ENCODE data around the gene JAG2. TPM values are rescaled to one million over a fixed set of nuclear protein-coding genes. Genes with fewer than 3 reads are reported as not detected.

JAG2 gene
- total RNA-seq, 1 donor = 0.86 TPM

DNA sequence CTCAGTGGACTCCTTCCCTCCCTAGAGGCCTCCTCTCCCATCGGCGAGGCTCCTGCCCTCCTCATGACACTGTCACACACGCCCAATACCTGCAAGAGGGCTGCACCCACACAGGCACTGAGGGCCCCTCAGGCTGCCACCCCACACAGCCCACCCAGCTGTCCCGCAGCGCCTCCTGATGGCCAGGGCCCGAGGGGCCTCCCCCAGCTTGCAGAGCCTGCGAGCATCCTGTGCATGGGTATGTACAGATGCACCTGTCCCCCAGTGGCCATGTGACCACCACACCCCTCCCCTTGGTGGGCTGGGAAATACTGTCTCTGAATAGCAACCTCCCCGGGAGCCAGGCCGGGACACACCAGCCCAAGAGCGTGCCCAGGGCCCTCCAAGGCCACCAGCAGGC, 31.5 kb upstream of the JAG2 start:
- H3K4me3 ChIP-seq (ENCODE audit: low read depth, low read length) = no peak overlapping the region
- DNase-seq (ENCODE audit: low read depth) = no peak
- TF ChIP-seq, protein P1, sequence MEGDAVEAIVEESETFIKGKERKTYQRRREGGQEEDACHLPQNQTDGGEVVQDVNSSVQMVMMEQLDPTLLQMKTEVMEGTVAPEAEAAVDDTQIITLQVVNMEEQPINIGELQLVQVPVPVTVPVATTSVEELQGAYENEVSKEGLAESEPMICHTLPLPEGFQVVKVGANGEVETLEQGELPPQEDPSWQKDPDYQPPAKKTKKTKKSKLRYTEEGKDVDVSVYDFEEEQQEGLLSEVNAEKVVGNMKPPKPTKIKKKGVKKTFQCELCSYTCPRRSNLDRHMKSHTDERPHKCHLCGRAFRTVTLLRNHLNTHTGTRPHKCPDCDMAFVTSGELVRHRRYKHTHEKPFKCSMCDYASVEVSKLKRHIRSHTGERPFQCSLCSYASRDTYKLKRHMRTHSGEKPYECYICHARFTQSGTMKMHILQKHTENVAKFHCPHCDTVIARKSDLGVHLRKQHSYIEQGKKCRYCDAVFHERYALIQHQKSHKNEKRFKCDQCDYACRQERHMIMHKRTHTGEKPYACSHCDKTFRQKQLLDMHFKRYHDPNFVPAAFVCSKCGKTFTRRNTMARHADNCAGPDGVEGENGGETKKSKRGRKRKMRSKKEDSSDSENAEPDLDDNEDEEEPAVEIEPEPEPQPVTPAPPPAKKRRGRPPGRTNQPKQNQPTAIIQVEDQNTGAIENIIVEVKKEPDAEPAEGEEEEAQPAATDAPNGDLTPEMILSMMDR (IDR thresholded peaks at IDR 0.05; ENCODE audit: insufficient read depth, low read depth, low read length) = peak; percentile 2

DNA sequence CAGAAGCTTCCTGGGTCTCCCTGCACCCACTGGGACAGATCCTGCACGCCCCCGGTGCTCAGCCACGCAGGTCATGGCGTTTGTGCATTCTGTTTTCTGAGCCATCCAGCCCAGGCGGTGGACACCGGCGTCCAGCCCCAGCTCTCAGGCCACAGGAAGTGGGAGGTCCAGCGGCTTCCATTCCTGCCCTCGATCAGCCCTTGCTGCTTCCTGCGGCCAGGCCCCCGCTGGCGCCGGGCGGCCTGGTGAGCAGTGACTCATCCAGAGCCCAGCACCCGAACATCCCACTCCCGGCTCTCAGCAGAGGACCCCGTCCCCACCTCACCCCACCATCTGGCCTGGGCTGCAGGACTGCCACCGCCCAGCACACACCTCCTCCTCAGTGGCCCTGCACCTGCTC, 30.5 kb upstream of the JAG2 start:
- TF ChIP-seq, protein P1 (IDR thresholded peaks at IDR 0.05; ENCODE audit: insufficient read depth, low read depth, low read length) = no peak
- H3K4me3 ChIP-seq (ENCODE audit: low read depth, low read length) = no peak overlapping the region
- DNase-seq (ENCODE audit: low read depth) = peak; percentile 54

DNA sequence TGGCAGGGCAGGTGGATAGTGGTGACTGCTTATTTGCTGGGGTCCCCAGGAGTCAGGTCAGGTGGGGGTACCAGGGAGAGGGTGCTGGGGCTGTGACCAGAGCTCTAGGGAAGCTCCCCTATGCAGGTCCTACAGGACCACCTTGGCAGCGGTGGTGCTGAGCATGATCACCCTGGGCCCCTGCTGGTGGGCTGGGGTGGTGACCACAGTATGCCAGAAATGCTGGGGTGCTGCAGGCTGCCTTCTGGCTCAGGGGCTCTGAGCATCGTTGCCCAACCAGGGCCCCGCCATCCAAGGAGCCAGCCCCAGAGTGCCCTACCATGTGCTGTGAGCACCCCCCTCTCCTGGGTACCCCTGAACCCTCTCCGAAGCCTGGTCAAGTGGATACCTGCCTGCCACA, 30.0 kb upstream of the JAG2 start:
- H3K4me3 ChIP-seq (ENCODE audit: low read depth, low read length) = no peak overlapping the region
- no peak for DNase-seq (ENCODE audit: low read depth)
- TF ChIP-seq, protein P1 (IDR thresholded peaks at IDR 0.05; ENCODE audit: insufficient read depth, low read depth, low read length) = no peak

DNA sequence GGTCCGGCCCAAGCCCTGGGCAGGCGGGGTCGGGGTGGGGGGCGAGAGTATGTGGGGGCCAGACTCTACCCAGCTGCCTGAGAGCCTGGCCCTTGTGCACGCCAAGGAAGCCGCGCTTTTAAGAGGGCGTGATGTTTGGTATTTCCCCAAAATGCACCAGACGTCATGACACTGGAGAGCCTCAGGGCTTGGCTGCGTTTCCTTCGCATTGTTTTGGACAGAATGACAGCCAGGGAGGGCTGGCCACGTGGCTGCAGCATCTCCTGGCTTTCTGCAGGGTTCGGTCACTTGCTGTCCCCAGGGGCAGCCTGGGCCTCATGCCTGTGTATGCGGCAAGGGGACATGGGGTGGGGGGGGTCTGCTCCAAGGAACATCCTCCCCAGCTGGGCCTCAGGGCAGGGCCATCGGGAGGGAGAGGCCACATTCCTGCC, 28.6 kb upstream of the JAG2 start:
- peak; percentile 59 for DNase-seq (ENCODE audit: low read depth)
- no peak overlapping the region for H3K4me3 ChIP-seq (ENCODE audit: low read depth, low read length)
- TF ChIP-seq, protein P1 (IDR thresholded peaks at IDR 0.05; ENCODE audit: insufficient read depth, low read depth, low read length) = no peak

DNA sequence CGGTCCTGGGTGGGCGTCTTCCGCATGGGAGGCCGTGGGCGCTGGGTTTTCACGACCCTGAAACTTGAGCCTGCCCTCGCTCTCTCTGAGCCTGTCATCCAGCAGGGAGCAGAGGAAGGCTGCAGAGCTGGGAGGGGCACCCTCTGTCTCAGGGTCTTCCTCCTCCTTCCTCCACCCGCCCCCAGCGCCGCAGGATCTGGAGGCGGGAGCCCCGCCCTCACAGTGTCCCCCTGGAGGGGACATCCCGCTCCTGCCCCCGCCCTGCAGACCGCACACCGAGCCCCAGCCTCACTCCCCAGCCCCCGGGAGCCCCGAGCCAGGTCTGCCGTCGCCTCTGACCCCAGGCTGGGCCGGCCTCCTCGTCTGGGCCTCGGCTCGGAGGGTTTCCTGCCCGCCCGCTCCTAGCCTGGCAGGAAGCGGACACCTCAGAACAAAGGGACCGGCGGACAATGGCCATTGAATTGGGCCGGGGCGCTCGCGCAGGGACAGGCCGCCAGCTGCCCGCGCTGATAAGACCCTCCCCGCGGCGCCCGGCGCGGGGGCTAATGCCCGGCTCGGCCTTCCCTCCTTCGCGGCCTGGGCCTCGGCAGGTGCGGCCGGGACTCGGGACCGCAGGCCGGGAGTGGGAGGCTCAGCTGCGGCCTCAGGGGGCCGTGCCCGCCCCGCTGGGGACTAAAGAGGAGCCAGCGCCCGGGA, 27.8 kb upstream of the JAG2 start:
- H3K4me3 ChIP-seq (ENCODE audit: low read depth, low read length) = no peak overlapping the region
- TF ChIP-seq, protein P1 (IDR thresholded peaks at IDR 0.05; ENCODE audit: insufficient read depth, low read depth, low read length) = no peak
- no peak for DNase-seq (ENCODE audit: low read depth)

DNA sequence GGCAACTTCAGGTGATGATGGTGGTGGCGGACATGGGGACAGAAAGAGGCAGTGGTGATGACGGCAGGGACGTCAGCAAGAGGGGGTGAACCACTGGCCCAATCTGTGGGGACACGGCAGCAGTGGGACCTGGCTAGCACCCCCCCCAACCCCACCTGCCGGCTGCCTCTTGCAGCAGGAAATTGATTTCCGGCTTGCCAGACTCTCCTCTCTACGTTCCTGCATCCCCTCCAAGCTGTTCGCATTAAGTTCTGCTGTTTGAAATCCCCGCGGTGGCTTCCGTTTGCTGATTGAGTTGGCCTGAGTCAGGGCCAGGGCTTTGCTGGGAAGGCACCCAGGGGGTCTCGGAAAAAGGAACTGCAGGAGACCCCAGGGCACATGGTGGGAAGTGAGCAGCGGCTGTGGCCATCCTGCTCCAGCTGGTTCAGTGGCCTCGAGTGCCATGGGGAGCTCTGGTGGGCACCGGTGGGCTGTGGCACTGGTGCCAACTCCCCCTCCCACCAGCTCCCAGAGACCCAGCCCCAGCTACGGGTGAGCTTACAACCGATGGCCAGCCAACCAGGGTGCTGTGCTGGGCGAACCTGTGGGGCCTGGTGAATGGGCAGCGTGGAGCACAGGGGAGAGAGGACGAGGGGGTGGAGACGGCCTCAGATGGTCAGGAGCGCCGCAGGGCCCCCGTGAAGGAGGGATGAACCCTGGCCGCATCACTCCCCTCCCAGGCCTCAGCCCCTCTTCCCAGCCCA, 27.1 kb upstream of the JAG2 start:
- no peak for DNase-seq (ENCODE audit: low read depth)
- TF ChIP-seq, protein P1 (IDR thresholded peaks at IDR 0.05; ENCODE audit: insufficient read depth, low read depth, low read length) = no peak
- H3K4me3 ChIP-seq (ENCODE audit: low read depth, low read length) = no peak overlapping the region

Data from fibroblast of villous mesenchyme (primary cell).